Measurements from ENCODE around the gene OR2T3.
"Not testable (repeated sequence)": the region's sequence is repeated elsewhere in the genome, so short reads cannot be mapped to it uniquely, and the experiment has no call there.

DNA sequence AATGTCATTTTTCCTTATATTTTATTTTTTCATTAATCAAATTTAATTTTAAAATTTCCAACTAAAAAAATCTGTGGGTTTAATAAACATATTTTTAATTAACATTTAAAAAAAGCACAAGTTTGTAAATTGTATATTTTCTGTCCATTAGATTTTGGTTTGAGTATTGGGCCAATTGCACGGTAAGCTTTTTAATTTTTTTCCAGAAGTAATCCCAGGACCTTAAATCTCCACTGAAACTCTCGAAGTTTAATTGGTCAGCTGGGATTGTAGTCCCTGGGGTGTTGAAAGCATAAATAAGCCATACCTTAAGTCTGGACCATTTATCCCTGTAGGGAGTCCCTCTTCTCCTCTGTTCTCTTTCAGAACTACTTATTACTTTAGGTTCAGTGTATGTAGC is 34.6 kb downstream of the OR2T3 start, which contains the start of gene OR2G6:
- TF ChIP-seq EZH2 (IDR thresholded peaks at IDR 0.05; ENCODE audit: borderline replicate concordance, low read depth, low read length, severe bottlenecking); CTCF (IDR thresholded peaks at IDR 0.05; ENCODE audit: extremely low read depth in 1 of 2, insufficient read depth in 1 of 2, low read depth in 1 of 2, low read length in 2 of 2); POLR2AphosphoS5 (IDR thresholded peaks at IDR 0.05; ENCODE audit: insufficient read depth, low read depth, low read length); POLR2A (IDR thresholded peaks at IDR 0.05; ENCODE audit: low read depth, low read length); MYC (IDR thresholded peaks at IDR 0.05; ENCODE audit: low read depth, low read length); MAX (IDR thresholded peaks at IDR 0.05; ENCODE audit: insufficient read depth, insufficient read length); JUN (IDR thresholded peaks at IDR 0.05; ENCODE audit: borderline replicate concordance, insufficient read depth, insufficient read length, low read depth): not testable (repeated sequence)

Measured in endothelial cell of umbilical vein (primary cell).